ENCODE results near the gene ZNF836.
"Not testable (repeated sequence)": the region's sequence is repeated elsewhere in the genome, so short reads cannot be mapped to it uniquely, and the experiment has no call there.

ZNF836 gene

GRCh38 chr19:52171321-52172169 is at the start of gene ZNF836:
Gene ZNF836 (minus strand): TSS chr19:52171621. CDS start chr19:52168072, 3,549 bp downstream.
- Histone ChIP-seq H3K27me3 (ENCODE audit: control insufficient read depth in 1 of 2, insufficient read depth in 2 of 2, low read length in 2 of 2) (no peaks in the 10 kb centered on the region), H3K27ac (ENCODE audit: low read depth, low read length) (peak within 1 kb of the TSS; percentile 85), H3K9me3 (ENCODE audit: low read length) (no peaks in the 10 kb centered on the region), H3K4me3 (ENCODE audit: low read depth in 1 of 2, low read length in 2 of 2) (peak within 1 kb of the TSS; percentile 84 to 92), H3K9ac (ENCODE audit: low read length) (peak within 1 kb of the TSS; percentile 86), H3K4me1 (ENCODE audit: insufficient read depth, low read length) (peaks cover 15% of the 10 kb centered on the region), H3K36me3 (ENCODE audit: insufficient read depth, low read length) (peaks cover 14% of the 10 kb centered on the region)

GRCh38 chr19:52221031-52221430 is 49.6 kb upstream of the ZNF836 start:
- H3K9ac ChIP-seq (ENCODE audit: low read length): no peak overlapping the region
- no peaks in the 10 kb centered on the region for H3K27me3 ChIP-seq (ENCODE audit: control insufficient read depth in 1 of 2, insufficient read depth in 2 of 2, low read length in 2 of 2)
- no peaks in the 10 kb centered on the region for H3K4me1 ChIP-seq (ENCODE audit: insufficient read depth, low read length)
- no peaks in the 10 kb centered on the region for H3K9me3 ChIP-seq (ENCODE audit: low read length)
- no peak overlapping the region for H3K27ac ChIP-seq (ENCODE audit: low read depth, low read length)
- no peak overlapping the region for H3K4me3 ChIP-seq (ENCODE audit: low read depth in 1 of 2, low read length in 2 of 2)
- peaks cover 86% of the 10 kb centered on the region for H3K36me3 ChIP-seq (ENCODE audit: insufficient read depth, low read length)

GRCh38 chr19:52219611-52220010 is 48.2 kb upstream of the ZNF836 start:
- Histone ChIP-seq H3K9ac (ENCODE audit: low read length) (no peak overlapping the region), H3K4me1 (ENCODE audit: insufficient read depth, low read length) (no peaks in the 10 kb centered on the region), H3K9me3 (ENCODE audit: low read length) (no peaks in the 10 kb centered on the region), H3K27me3 (ENCODE audit: control insufficient read depth in 1 of 2, insufficient read depth in 2 of 2, low read length in 2 of 2) (no peaks in the 10 kb centered on the region), H3K4me3 (ENCODE audit: low read depth in 1 of 2, low read length in 2 of 2) (no peak overlapping the region), H3K27ac (ENCODE audit: low read depth, low read length) (no peak overlapping the region), H3K36me3 (ENCODE audit: insufficient read depth, low read length) (peaks cover 90% of the 10 kb centered on the region)

- Histone ChIP-seq H3K9me3 (ENCODE audit: low read length) (no peaks in the 10 kb centered on the region), H3K4me1 (ENCODE audit: insufficient read depth, low read length) (no peaks in the 10 kb centered on the region), H3K9ac (ENCODE audit: low read length) (no peak overlapping the region), H3K36me3 (ENCODE audit: insufficient read depth, low read length) (peaks cover 90% of the 10 kb centered on the region), H3K4me3 (ENCODE audit: low read depth in 1 of 2, low read length in 2 of 2) (no peak overlapping the region), H3K27me3 (ENCODE audit: control insufficient read depth in 1 of 2, insufficient read depth in 2 of 2, low read length in 2 of 2) (no peaks in the 10 kb centered on the region), H3K27ac (ENCODE audit: low read depth, low read length) (no peak overlapping the region)
Observed at GRCh38 chr19:52217576-52217975, 46.2 kb upstream of the ZNF836 start.

GRCh38 chr19:52216401-52216800 is 45.0 kb upstream of the ZNF836 start:
- Histone ChIP-seq H3K9ac (ENCODE audit: low read length) (no peak overlapping the region), H3K4me1 (ENCODE audit: insufficient read depth, low read length) (no peaks in the 10 kb centered on the region), H3K9me3 (ENCODE audit: low read length) (no peaks in the 10 kb centered on the region), H3K27me3 (ENCODE audit: control insufficient read depth in 1 of 2, insufficient read depth in 2 of 2, low read length in 2 of 2) (no peaks in the 10 kb centered on the region), H3K27ac (ENCODE audit: low read depth, low read length) (no peak overlapping the region), H3K36me3 (ENCODE audit: insufficient read depth, low read length) (peaks cover 90% of the 10 kb centered on the region), H3K4me3 (ENCODE audit: low read depth in 1 of 2, low read length in 2 of 2) (no peak overlapping the region)

- no peak overlapping the region for H3K27ac ChIP-seq (ENCODE audit: low read depth, low read length)
- H3K36me3 ChIP-seq (ENCODE audit: insufficient read depth, low read length): peaks cover 77% of the 10 kb centered on the region
- no peaks in the 10 kb centered on the region for H3K4me1 ChIP-seq (ENCODE audit: insufficient read depth, low read length)
- H3K9ac ChIP-seq (ENCODE audit: low read length): no peak overlapping the region
- H3K27me3 ChIP-seq (ENCODE audit: control insufficient read depth in 1 of 2, insufficient read depth in 2 of 2, low read length in 2 of 2): no peaks in the 10 kb centered on the region
- H3K4me3 ChIP-seq (ENCODE audit: low read depth in 1 of 2, low read length in 2 of 2): no peak overlapping the region
- H3K9me3 ChIP-seq (ENCODE audit: low read length): no peaks in the 10 kb centered on the region
Observed at GRCh38 chr19:52214241-52214640, 42.8 kb upstream of the ZNF836 start.

GRCh38 chr19:52212572-52213255 is 41.3 kb upstream of the ZNF836 start:
- no peaks in the 10 kb centered on the region for H3K27me3 ChIP-seq (ENCODE audit: control insufficient read depth in 1 of 2, insufficient read depth in 2 of 2, low read length in 2 of 2)
- no peaks in the 10 kb centered on the region for H3K4me1 ChIP-seq (ENCODE audit: insufficient read depth, low read length)
- no peak overlapping the region for H3K9ac ChIP-seq (ENCODE audit: low read length)
- peaks cover 79% of the 10 kb centered on the region for H3K36me3 ChIP-seq (ENCODE audit: insufficient read depth, low read length)
- H3K4me3 ChIP-seq (ENCODE audit: low read depth in 1 of 2, low read length in 2 of 2): no peak overlapping the region
- no peaks in the 10 kb centered on the region for H3K9me3 ChIP-seq (ENCODE audit: low read length)
- no peak overlapping the region for H3K27ac ChIP-seq (ENCODE audit: low read depth, low read length)

GRCh38 chr19:52211926-52212571 is 40.6 kb upstream of the ZNF836 start:
- no peak overlapping the region for H3K27ac ChIP-seq (ENCODE audit: low read depth, low read length)
- H3K36me3 ChIP-seq (ENCODE audit: insufficient read depth, low read length): peaks cover 79% of the 10 kb centered on the region
- H3K9ac ChIP-seq (ENCODE audit: low read length): no peak overlapping the region
- no peaks in the 10 kb centered on the region for H3K4me1 ChIP-seq (ENCODE audit: insufficient read depth, low read length)
- no peaks in the 10 kb centered on the region for H3K9me3 ChIP-seq (ENCODE audit: low read length)
- H3K4me3 ChIP-seq (ENCODE audit: low read depth in 1 of 2, low read length in 2 of 2): no peak overlapping the region
- H3K27me3 ChIP-seq (ENCODE audit: control insufficient read depth in 1 of 2, insufficient read depth in 2 of 2, low read length in 2 of 2): no peaks in the 10 kb centered on the region

GRCh38 chr19:52211203-52211602 is 39.8 kb upstream of the ZNF836 start:
- Histone ChIP-seq H3K27me3 (ENCODE audit: control insufficient read depth in 1 of 2, insufficient read depth in 2 of 2, low read length in 2 of 2) (no peaks in the 10 kb centered on the region), H3K27ac (ENCODE audit: low read depth, low read length) (no peak overlapping the region), H3K9me3 (ENCODE audit: low read length) (no peaks in the 10 kb centered on the region), H3K4me1 (ENCODE audit: insufficient read depth, low read length) (no peaks in the 10 kb centered on the region), H3K4me3 (ENCODE audit: low read depth in 1 of 2, low read length in 2 of 2) (no peak overlapping the region), H3K36me3 (ENCODE audit: insufficient read depth, low read length) (peaks cover 79% of the 10 kb centered on the region), H3K9ac (ENCODE audit: low read length) (no peak overlapping the region)

GRCh38 chr19:52206481-52206880 is 35.1 kb upstream of the ZNF836 start:
- no peaks in the 10 kb centered on the region for H3K4me1 ChIP-seq (ENCODE audit: insufficient read depth, low read length)
- no peaks in the 10 kb centered on the region for H3K9me3 ChIP-seq (ENCODE audit: low read length)
- no peaks in the 10 kb centered on the region for H3K27me3 ChIP-seq (ENCODE audit: control insufficient read depth in 1 of 2, insufficient read depth in 2 of 2, low read length in 2 of 2)
- H3K27ac ChIP-seq (ENCODE audit: low read depth, low read length): no peak overlapping the region
- H3K4me3 ChIP-seq (ENCODE audit: low read depth in 1 of 2, low read length in 2 of 2): no peak overlapping the region
- no peak overlapping the region for H3K9ac ChIP-seq (ENCODE audit: low read length)
- H3K36me3 ChIP-seq (ENCODE audit: insufficient read depth, low read length): peaks cover 79% of the 10 kb centered on the region

GRCh38 chr19:52200755-52201391 is 29.5 kb upstream of the ZNF836 start:
- Histone ChIP-seq H3K4me1 (ENCODE audit: insufficient read depth, low read length) (peaks cover 17% of the 10 kb centered on the region), H3K36me3 (ENCODE audit: insufficient read depth, low read length) (peaks cover 77% of the 10 kb centered on the region)
- not testable (repeated sequence) for H3K9ac ChIP-seq (ENCODE audit: low read length); H3K27me3 ChIP-seq (ENCODE audit: control insufficient read depth in 1 of 2, insufficient read depth in 2 of 2, low read length in 2 of 2); H3K4me3 ChIP-seq (ENCODE audit: low read depth in 1 of 2, low read length in 2 of 2); H3K9me3 ChIP-seq (ENCODE audit: low read length); H3K27ac ChIP-seq (ENCODE audit: low read depth, low read length)

Measured in muscle layer of colon (tissue), 2 donors.